ENCODE measurements around the gene GNA12.
"Not testable (repeated sequence)": the region's sequence is repeated elsewhere in the genome, so short reads cannot be mapped to it uniquely, and the experiment has no call there.

GNA12 gene

DNA sequence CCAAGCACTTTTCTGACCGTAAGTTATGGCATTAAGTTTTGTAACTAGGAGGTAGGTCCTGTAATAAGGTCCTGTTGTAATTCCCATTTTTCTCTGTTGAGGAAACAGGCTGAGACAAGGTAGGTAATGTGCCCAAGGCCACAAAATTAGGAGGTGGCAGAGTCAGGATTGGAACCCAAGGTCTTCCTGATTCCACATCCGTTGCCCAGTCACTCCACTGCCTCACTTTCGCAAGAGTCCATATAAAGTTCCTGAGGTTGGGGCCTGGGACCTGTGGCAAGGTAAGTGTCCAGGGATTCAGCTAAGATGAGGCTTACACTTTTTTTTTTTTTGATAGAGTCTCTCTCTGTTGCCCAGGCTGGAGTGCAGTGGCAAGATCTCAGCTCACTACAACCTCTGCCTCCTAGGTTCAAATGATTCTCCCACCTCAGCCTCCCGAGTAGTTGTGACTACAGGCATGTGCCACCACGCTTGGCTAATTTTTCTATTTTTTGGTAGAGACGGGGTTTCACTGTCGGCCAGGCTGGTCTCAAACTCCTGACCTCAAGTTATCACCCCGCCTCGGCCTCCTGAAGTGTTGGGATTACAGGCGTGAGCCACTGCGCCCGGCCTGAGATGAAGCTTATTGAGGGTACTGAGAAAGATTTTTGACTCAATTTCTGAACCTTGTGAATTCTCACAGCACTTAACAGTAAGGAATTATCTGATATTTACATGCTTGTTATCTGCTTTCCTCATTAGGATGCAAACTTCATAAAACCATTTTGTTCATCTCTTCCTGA lies 20.3 kb upstream of the GNA12 start:
- 90% methylated on average over 12 of the region's 12 CpGs for WGBS
- no peak overlapping the region for H3K27ac ChIP-seq (ENCODE audit: low read depth, low read length)
- no peaks in the 10 kb centered on the region for H3K9me3 ChIP-seq (ENCODE audit: insufficient read depth, low read depth, low read length)
- no peaks in the 10 kb centered on the region for H3K36me3 ChIP-seq (ENCODE audit: insufficient read depth, low read length)
- no peak overlapping the region for H3K9ac ChIP-seq (ENCODE audit: low read depth, low read length)
- H3K27me3 ChIP-seq (ENCODE audit: insufficient read depth, low read length), result no peaks in the 10 kb centered on the region
- peaks cover 12% of the 10 kb centered on the region for H3K4me1 ChIP-seq (ENCODE audit: insufficient read depth, low read length)
- no peak overlapping the region for H3K4me3 ChIP-seq (ENCODE audit: low read length)

DNA sequence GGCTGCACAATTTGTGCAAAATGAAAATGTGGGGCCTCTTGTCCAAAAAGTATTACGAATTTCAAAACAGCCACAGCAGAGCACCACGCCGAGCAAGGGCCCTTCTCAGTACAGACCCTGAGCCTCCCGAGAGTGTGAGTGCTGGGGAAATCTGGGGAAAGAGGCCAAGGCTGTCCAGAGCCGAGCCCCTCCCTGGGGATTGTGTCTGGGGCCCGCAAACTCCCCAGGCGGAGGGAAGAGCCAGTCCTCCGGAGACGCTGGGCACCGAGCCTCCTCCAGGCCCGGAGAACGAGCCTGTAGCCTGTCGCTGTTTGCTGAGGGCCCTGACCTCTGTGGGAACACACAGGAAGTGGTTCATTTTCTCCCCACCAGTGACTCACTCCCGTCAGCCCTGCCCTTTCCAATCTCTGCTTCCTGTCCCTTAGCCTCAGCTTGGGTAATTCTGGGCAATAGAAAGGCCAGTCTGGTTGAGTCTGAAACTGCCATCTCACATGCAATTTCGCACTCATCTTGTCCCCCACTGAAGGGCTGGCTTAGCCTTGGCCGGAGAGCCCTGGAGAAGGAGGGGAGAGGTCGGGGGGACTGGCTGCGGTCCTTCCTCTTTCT lies 19.5 kb upstream of the GNA12 start:
- no peaks in the 10 kb centered on the region for H3K36me3 ChIP-seq (ENCODE audit: insufficient read depth, low read length)
- peaks cover 12% of the 10 kb centered on the region for H3K4me1 ChIP-seq (ENCODE audit: insufficient read depth, low read length)
- 58% methylated on average over 18 of the region's 18 CpGs for WGBS
- peak overlapping the region; percentile 34; the same call in 1 of the 2 replicates for H3K27ac ChIP-seq (ENCODE audit: low read depth, low read length)
- H3K27me3 ChIP-seq (ENCODE audit: insufficient read depth, low read length), result no peaks in the 10 kb centered on the region
- no peak overlapping the region for H3K4me3 ChIP-seq (ENCODE audit: low read length)
- H3K9ac ChIP-seq (ENCODE audit: low read depth, low read length), result peak overlapping the region; percentile 46; the same call in 1 of the 2 replicates
- no peaks in the 10 kb centered on the region for H3K9me3 ChIP-seq (ENCODE audit: insufficient read depth, low read depth, low read length)

DNA sequence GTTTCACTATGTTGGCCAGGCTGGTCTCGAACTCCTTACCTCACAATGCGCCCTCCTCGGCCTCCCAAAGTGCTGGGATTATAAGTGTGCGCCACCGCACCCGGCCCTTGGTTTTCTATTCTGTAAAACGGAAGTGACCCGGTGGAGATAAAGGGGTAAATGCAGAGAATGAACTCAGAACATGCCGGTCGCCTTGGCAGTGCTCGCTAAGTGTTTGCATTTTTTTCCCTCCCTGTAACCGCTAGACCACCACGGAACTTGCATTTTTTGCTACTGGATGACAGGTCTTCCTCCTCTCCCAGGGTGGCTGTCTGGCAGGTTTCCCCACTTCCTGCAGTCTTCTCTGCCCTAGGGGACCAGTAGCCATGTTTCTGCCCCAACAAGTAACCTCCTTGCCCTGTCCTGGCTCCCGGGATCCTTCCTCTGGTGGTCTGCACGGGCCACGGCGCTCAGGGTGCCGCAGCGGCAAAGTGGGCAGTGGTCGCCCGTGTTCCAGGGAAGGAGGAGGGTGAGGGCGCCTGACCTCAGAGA lies 18.8 kb upstream of the GNA12 start:
- no peaks in the 10 kb centered on the region for H3K9me3 ChIP-seq (ENCODE audit: insufficient read depth, low read depth, low read length)
- peak overlapping the region; percentile 34; the same call in 1 of the 2 replicates for H3K27ac ChIP-seq (ENCODE audit: low read depth, low read length)
- peak overlapping the region; percentile 46; the same call in 1 of the 2 replicates for H3K9ac ChIP-seq (ENCODE audit: low read depth, low read length)
- H3K36me3 ChIP-seq (ENCODE audit: insufficient read depth, low read length), result no peaks in the 10 kb centered on the region
- 88% methylated on average over 22 of the region's 22 CpGs for WGBS
- peaks cover 12% of the 10 kb centered on the region for H3K4me1 ChIP-seq (ENCODE audit: insufficient read depth, low read length)
- no peak overlapping the region for H3K4me3 ChIP-seq (ENCODE audit: low read length)
- H3K27me3 ChIP-seq (ENCODE audit: insufficient read depth, low read length), result no peaks in the 10 kb centered on the region

DNA sequence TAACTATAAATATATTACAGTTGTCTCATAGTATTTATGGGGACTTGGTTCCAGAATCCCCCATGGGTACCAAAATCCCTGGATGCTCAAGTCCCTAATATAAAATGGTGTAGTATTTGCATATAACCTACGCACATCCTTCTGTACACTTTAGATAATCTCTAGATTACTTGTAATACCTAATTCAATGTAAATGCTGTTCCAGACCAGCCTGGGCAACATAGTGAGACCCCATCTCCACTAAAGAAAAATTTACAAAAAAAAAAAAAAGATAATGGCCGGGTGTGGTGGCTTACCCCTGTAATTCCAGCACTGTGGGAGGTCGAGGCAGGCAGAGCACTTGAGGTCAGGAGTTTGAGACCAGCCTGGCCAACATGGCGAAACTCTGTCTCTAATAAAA lies 17.4 kb upstream of the GNA12 start:
- Histone ChIP-seq H3K9me3 (ENCODE audit: insufficient read depth, low read depth, low read length) (no peaks in the 10 kb centered on the region), H3K4me3 (ENCODE audit: low read length) (no peak overlapping the region), H3K4me1 (ENCODE audit: insufficient read depth, low read length) (peaks cover 12% of the 10 kb centered on the region), H3K27ac (ENCODE audit: low read depth, low read length) (no peak overlapping the region), H3K27me3 (ENCODE audit: insufficient read depth, low read length) (no peaks in the 10 kb centered on the region), H3K36me3 (ENCODE audit: insufficient read depth, low read length) (no peaks in the 10 kb centered on the region), H3K9ac (ENCODE audit: low read depth, low read length) (no peak overlapping the region)
- WGBS, result 92% methylated on average over 2 of the region's 4 CpGs

DNA sequence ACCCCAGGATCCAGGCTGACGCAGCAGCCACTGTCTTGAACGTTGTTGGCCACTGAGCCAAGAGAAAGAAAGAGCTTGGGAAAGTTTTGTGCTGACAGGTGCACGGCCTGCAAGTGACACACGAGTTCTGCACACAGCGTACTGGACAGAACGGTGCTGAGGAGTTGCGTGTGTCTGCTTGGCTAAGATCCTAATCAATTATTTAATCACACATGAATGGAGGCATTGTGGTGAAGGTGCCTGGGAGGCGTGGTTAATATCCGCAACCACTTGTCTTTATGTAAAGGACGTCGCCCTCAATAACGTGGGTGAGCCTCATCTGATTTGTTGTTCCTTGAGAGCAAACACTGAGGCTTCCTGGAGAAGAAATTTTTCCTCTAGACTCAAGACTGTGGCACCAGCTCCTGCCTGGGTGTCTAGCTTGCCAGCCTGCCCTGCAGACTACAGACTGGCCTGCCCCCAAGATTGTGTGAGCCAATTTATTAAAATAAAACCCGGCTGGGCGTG lies 16.6 kb upstream of the GNA12 start:
- H3K27me3 ChIP-seq (ENCODE audit: insufficient read depth, low read length), result no peaks in the 10 kb centered on the region
- H3K4me1 ChIP-seq (ENCODE audit: insufficient read depth, low read length), result peaks cover 12% of the 10 kb centered on the region
- H3K9me3 ChIP-seq (ENCODE audit: insufficient read depth, low read depth, low read length), result no peaks in the 10 kb centered on the region
- no peaks in the 10 kb centered on the region for H3K36me3 ChIP-seq (ENCODE audit: insufficient read depth, low read length)
- WGBS, result 90% methylated on average over 14 of the region's 14 CpGs
- H3K9ac ChIP-seq (ENCODE audit: low read depth, low read length), result no peak overlapping the region
- H3K27ac ChIP-seq (ENCODE audit: low read depth, low read length), result no peak overlapping the region
- H3K4me3 ChIP-seq (ENCODE audit: low read length), result no peak overlapping the region

DNA sequence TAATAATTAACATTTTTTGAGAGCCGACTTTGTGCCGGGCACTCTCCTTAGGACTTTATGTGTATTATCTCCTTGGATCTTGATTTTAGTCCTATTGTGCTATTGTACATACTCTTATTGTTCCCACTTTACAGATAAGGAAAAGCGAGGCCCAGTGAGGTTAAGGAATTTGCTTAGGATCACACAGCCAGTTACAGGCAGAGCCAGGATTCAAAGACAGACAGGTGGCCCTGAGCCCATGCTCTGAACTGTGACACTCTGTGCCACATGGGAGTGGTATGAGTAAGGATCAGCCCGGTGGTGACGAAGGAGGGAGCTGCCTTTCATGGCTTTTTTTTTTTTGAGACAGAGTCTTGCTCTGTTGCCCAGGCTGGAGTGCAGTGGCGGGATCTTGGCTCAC lies 15.8 kb upstream of the GNA12 start:
- Histone ChIP-seq H3K27ac (ENCODE audit: low read depth, low read length) (no peak overlapping the region), H3K4me1 (ENCODE audit: insufficient read depth, low read length) (peaks cover 12% of the 10 kb centered on the region), H3K27me3 (ENCODE audit: insufficient read depth, low read length) (no peaks in the 10 kb centered on the region), H3K36me3 (ENCODE audit: insufficient read depth, low read length) (no peaks in the 10 kb centered on the region), H3K9ac (ENCODE audit: low read depth, low read length) (no peak overlapping the region), H3K4me3 (ENCODE audit: low read length) (no peak overlapping the region), H3K9me3 (ENCODE audit: insufficient read depth, low read depth, low read length) (no peaks in the 10 kb centered on the region)
- 96% methylated on average over 6 of the region's 6 CpGs for WGBS

DNA sequence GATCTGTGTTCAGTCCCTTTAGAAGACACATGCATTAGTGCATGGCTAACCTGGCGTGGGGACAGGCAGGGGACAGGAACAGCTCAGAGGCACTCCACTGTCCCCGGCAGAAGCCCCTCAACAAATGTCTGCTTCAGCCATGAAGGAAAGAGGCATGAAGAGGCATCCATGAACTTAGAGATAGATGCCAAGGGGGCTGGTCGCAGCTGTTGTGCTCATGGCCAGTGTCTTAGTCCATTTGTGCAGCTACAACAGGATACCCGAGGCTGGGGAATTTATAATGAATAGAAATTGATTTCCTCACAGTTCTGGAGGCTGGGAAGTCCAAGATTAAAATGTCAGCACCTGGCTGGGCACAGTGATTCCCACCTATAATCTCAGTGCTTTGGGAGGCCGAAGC lies 14.5 kb upstream of the GNA12 start:
- no peak overlapping the region for H3K27ac ChIP-seq (ENCODE audit: low read depth, low read length)
- no peaks in the 10 kb centered on the region for H3K9me3 ChIP-seq (ENCODE audit: insufficient read depth, low read depth, low read length)
- H3K36me3 ChIP-seq (ENCODE audit: insufficient read depth, low read length), result no peaks in the 10 kb centered on the region
- 94% methylated on average over 5 of the region's 5 CpGs for WGBS
- no peaks in the 10 kb centered on the region for H3K27me3 ChIP-seq (ENCODE audit: insufficient read depth, low read length)
- H3K4me1 ChIP-seq (ENCODE audit: insufficient read depth, low read length), result peaks cover 7% of the 10 kb centered on the region
- no peak overlapping the region for H3K9ac ChIP-seq (ENCODE audit: low read depth, low read length)
- no peak overlapping the region for H3K4me3 ChIP-seq (ENCODE audit: low read length)

DNA sequence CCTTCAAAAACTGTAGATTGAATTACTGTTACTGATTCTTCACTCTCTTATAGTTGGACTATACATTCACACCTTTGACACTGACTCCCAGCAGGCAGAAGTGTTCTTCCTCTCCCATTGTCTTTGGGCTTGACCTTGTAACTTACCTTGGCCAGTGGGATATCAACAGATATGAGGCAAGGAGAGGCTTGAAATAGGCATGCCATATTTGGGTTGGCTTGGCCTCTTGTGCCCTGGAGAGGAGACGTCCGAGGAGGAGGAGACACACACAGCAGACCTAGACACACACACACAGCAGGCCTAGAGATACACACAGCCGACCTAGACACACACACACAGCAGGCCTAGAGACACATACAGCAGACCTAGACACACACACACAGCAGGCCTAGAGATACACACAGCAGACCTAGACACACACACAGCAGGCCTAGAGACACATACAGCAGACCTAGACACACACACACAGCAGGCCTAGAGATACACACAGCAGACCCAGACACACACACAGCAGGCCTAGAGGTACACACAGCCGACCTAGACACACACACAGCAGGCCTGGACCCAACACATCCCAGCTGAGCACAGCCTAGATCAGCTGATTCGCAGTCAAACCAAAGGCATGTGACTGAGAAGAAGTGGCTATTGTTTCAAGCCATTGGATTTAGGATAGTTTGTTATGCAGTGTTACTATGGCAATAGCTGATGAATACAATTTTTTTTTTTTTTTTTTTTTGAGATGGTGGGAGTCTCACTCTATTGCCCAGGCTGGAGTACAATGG lies 12.5 kb upstream of the GNA12 start:
- no peaks in the 10 kb centered on the region for H3K36me3 ChIP-seq (ENCODE audit: insufficient read depth, low read length)
- no peaks in the 10 kb centered on the region for H3K9me3 ChIP-seq (ENCODE audit: insufficient read depth, low read depth, low read length)
- no peaks in the 10 kb centered on the region for H3K4me1 ChIP-seq (ENCODE audit: insufficient read depth, low read length)
- no peak overlapping the region for H3K27ac ChIP-seq (ENCODE audit: low read depth, low read length)
- H3K27me3 ChIP-seq (ENCODE audit: insufficient read depth, low read length), result no peaks in the 10 kb centered on the region
- no peak overlapping the region for H3K9ac ChIP-seq (ENCODE audit: low read depth, low read length)
- 86% methylated on average over 5 of the region's 5 CpGs for WGBS
- no peak overlapping the region for H3K4me3 ChIP-seq (ENCODE audit: low read length)

DNA sequence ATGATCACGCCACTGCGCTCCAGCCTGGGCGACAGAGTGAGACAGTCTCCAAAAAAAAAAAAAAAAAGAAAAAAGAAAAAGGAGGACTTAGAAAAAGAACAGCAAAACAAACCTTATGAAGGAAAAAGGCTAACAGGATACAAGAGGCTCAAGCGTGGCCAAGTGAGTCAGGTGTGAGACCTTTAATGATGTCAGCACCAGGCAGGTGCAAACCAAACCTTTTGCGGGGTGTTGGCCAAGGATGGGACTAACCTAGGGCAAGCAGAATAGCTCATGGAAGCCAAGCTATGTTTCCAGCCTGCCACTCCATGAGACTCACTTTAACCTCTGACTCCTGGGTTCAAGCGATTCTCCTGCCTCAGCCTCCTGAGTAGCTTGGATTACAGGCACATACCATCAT lies 11.3 kb upstream of the GNA12 start:
- Histone ChIP-seq H3K27me3 (ENCODE audit: insufficient read depth, low read length) (no peaks in the 10 kb centered on the region), H3K27ac (ENCODE audit: low read depth, low read length) (no peak overlapping the region), H3K9me3 (ENCODE audit: insufficient read depth, low read depth, low read length) (no peaks in the 10 kb centered on the region), H3K4me1 (ENCODE audit: insufficient read depth, low read length) (no peaks in the 10 kb centered on the region), H3K36me3 (ENCODE audit: insufficient read depth, low read length) (no peaks in the 10 kb centered on the region), H3K4me3 (ENCODE audit: low read length) (no peak overlapping the region), H3K9ac (ENCODE audit: low read depth, low read length) (no peak overlapping the region)
- WGBS, result 96% methylated on average over 6 of the region's 6 CpGs

DNA sequence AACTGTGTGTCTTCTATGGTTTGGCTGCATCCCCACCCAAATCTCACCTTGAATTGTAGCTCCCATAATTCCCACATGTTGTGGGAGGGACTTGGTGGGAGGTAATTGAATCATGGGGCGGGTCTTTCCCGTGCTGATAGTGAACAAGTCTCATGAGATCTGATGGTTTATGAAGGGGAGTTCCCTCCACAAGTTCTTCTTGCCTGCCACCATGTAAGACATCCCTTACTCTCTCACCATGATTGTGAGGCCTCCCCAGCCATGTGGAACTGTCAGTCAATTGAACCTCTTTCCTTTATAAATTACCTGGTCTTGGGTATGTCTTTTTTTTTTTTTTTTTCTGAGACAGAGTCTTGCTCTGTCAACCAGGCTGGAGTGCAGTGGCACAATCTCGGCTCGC lies 9.4 kb upstream of the GNA12 start:
- not testable (repeated sequence) for H3K27ac ChIP-seq (ENCODE audit: low read depth, low read length); H3K36me3 ChIP-seq (ENCODE audit: insufficient read depth, low read length); H3K4me1 ChIP-seq (ENCODE audit: insufficient read depth, low read length); H3K9ac ChIP-seq (ENCODE audit: low read depth, low read length); H3K27me3 ChIP-seq (ENCODE audit: insufficient read depth, low read length); H3K4me3 ChIP-seq (ENCODE audit: low read length); H3K9me3 ChIP-seq (ENCODE audit: insufficient read depth, low read depth, low read length)
- 94% methylated on average over 2 of the region's 4 CpGs for WGBS

DNA sequence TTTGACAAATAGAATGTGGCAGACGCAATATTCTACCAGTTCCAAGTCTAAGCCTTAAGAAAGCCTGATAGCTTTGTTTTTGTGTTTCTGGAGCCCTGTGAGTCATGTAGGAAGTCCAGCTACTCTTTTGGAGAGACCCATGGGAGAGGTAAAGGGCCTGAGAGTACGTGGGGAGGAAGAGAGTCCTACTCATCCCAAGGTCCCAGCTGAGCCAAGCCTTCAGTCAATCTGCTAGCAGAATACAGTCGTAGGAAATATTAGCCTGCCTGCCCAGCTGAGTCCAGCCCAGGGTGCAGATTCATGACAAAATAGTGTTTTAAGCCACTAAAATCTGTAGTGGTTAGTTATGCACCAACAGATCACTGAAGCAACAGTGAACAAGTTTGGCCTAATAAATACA lies 9.0 kb upstream of the GNA12 start:
- 91% methylated on average over 3 of the region's 3 CpGs for WGBS
- no peaks in the 10 kb centered on the region for H3K4me1 ChIP-seq (ENCODE audit: insufficient read depth, low read length)
- no peak overlapping the region for H3K9ac ChIP-seq (ENCODE audit: low read depth, low read length)
- H3K36me3 ChIP-seq (ENCODE audit: insufficient read depth, low read length), result no peaks in the 10 kb centered on the region
- H3K9me3 ChIP-seq (ENCODE audit: insufficient read depth, low read depth, low read length), result no peaks in the 10 kb centered on the region
- no peaks in the 10 kb centered on the region for H3K27me3 ChIP-seq (ENCODE audit: insufficient read depth, low read length)
- H3K27ac ChIP-seq (ENCODE audit: low read depth, low read length), result no peak overlapping the region
- H3K4me3 ChIP-seq (ENCODE audit: low read length), result no peak overlapping the region
